Panc1 (cell line): Measurements from ENCODE around the gene C19orf44.

Experiments
- CTCF ChIP-seq: fragments of 450-650 bp; IDR thresholded peaks from 2 replicates; pipeline ENCODE4 v1.5.1; 2017; ENCODE audit warnings: mild to moderate bottlenecking
- SIN3A ChIP-seq: IDR thresholded peaks from 2 replicates; pipeline ENCODE4 v1.6.1; 2012; ENCODE audit warnings: low read depth, mild to moderate bottlenecking, low read length, moderate library complexity, borderline replicate concordance; ENCODE audit not compliant: insufficient read depth

GRCh38 chr19:16537111-16537510 lies 40.9 kb downstream of the C19orf44 start:
- TF ChIP-seq CTCF (no peak), SIN3A (no peak)
